Tibial nerve (tissue), 4 donors: ENCODE measurements around the gene TRAPPC3.

ENCODE experiments used
- EP300 ChIP-seq, 2 donors: sonication (generic); formaldehyde crosslinking; IDR thresholded peaks; one replicate each; pipeline ENCODE4 v1.6.1; 2017; ENCODE audit warnings: antibody characterized with exemption in 2 of 2, mild to moderate bottlenecking in 1 of 2
- POLR2A ChIP-seq, 2 donors: fragments of 450-650 bp; IDR thresholded peaks; one replicate each; pipeline ENCODE4 v1.6.1; 2017; ENCODE audit warnings: antibody characterized with exemption in 2 of 2, mild to moderate bottlenecking in 2 of 2, moderate library complexity in 2 of 2
- TF ChIP-seq, protein P1 (sequence below), 5 experiments: fragments of 200-600 bp in 3 of 5; fragments of 450-650 bp in 2 of 5; sonication (generic) in 3 of 5; IDR thresholded peaks; one replicate each; pipeline ENCODE4 v1.5.1; 2016 to 2019; ENCODE audit warnings: antibody characterized with exemption in 5 of 5, mild to moderate bottlenecking in 3 of 5, moderate library complexity in 2 of 5

- TF ChIP-seq, protein P1, sequence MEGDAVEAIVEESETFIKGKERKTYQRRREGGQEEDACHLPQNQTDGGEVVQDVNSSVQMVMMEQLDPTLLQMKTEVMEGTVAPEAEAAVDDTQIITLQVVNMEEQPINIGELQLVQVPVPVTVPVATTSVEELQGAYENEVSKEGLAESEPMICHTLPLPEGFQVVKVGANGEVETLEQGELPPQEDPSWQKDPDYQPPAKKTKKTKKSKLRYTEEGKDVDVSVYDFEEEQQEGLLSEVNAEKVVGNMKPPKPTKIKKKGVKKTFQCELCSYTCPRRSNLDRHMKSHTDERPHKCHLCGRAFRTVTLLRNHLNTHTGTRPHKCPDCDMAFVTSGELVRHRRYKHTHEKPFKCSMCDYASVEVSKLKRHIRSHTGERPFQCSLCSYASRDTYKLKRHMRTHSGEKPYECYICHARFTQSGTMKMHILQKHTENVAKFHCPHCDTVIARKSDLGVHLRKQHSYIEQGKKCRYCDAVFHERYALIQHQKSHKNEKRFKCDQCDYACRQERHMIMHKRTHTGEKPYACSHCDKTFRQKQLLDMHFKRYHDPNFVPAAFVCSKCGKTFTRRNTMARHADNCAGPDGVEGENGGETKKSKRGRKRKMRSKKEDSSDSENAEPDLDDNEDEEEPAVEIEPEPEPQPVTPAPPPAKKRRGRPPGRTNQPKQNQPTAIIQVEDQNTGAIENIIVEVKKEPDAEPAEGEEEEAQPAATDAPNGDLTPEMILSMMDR (IDR thresholded peaks at IDR 0.05), result no peak
- TF ChIP-seq POLR2A (IDR thresholded peaks at IDR 0.05) (no peak), EP300 (IDR thresholded peaks at IDR 0.05) (no peak)
Observed at GRCh38 chr1:36136535-36136934, 12.8 kb downstream of the TRAPPC3 start.
